Endothelial cell (in vitro differentiated cells): ENCODE measurements around the gene GLYR1. TPM values are rescaled to one million over a fixed set of nuclear protein-coding genes. Genes with fewer than 3 reads are reported as not detected.

Source experiments
- DNase-seq: peaks from one replicate; pipeline ENCODE4 v3.0.0; 2021; ENCODE audit warnings: low spot score
- H3K27ac Mint-ChIP-seq: one replicate; pipeline ENCODE4 v1.8.0; 2021; ENCODE audit warnings: mixed read lengths, inconsistent platforms; ENCODE audit not compliant: unreplicated experiment
- H3K27me3 Mint-ChIP-seq: one replicate; pipeline ENCODE4 v1.8.0; 2021; ENCODE audit warnings: mild to moderate bottlenecking, moderate library complexity, mixed read lengths, inconsistent platforms; ENCODE audit not compliant: unreplicated experiment
- H3K36me3 Mint-ChIP-seq: one replicate; pipeline ENCODE4 v1.8.0; 2021; ENCODE audit warnings: mild to moderate bottlenecking, low read depth, mixed read lengths, inconsistent platforms; ENCODE audit not compliant: unreplicated experiment
- H3K4me1 Mint-ChIP-seq: one replicate; pipeline ENCODE4 v1.8.0; 2021; ENCODE audit warnings: mild to moderate bottlenecking, mixed read lengths, inconsistent platforms; ENCODE audit not compliant: unreplicated experiment
- H3K4me3 Mint-ChIP-seq: one replicate; pipeline ENCODE4 v1.8.0; 2021; ENCODE audit warnings: mild to moderate bottlenecking, mixed read lengths, inconsistent platforms; ENCODE audit not compliant: unreplicated experiment
- H3K9me3 Mint-ChIP-seq: one replicate; pipeline ENCODE4 v1.8.0; 2021; ENCODE audit warnings: mixed read lengths, inconsistent platforms; ENCODE audit not compliant: unreplicated experiment
- CTCF ChIP-seq: fragments of 200-600 bp; sonication (generic); IDR thresholded peaks from one replicate; pipeline ENCODE4 v1.5.0; 2021; ENCODE audit warnings: antibody characterized with exemption; ENCODE audit not compliant: unreplicated experiment
- total RNA-seq: library from RNA; stranded (reverse); fragmentation: NEBNext Ultra II Directional; extraction: Animal tissue kit (Norgen Biotek cat#: 25700); gene quantifications from one replicate; pipeline ENCODE4 v1.2.1, GENCODE V29; 2021; ENCODE audit not compliant: unreplicated experiment

The GLYR1 gene
- total RNA-seq, 1 donor from 2014 or later = 111 TPM

- Mint-ChIP-seq H3K4me3 (no peak overlapping the region), H3K27ac (no peak overlapping the region), H3K36me3 (peaks cover 12% of the 10 kb centered on the region), H3K27me3 (peaks cover 10% of the 10 kb centered on the region), H3K4me1 (no peaks in the 10 kb centered on the region), H3K9me3 (no peaks in the 10 kb centered on the region)
- TF ChIP-seq CTCF = no peak
- no peak for DNase-seq
Measured at GRCh38 chr16:4892361-4893102, 45.4 kb upstream of the GLYR1 start.

DNA sequence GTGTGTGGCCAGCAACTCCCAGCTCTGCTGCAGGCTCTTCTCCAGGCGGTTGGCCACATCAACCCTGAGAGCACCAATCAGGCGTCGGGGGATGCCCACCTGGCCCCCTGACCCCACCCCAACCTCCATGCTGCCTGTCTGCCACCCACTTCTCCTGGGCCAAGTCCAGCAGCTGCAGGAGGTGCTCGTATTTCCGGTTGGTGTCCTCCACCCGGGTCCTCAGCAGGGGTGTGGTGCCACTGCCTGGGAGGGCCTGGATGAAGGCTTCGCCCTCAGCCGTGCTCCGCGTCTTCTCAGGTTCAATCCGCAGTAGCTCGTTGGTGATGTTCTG, 44.8 kb upstream of the GLYR1 start:
- Mint-ChIP-seq H3K27me3 (peaks cover 10% of the 10 kb centered on the region), H3K27ac (no peak overlapping the region), H3K4me1 (no peaks in the 10 kb centered on the region), H3K9me3 (no peaks in the 10 kb centered on the region), H3K36me3 (peaks cover 15% of the 10 kb centered on the region), H3K4me3 (no peak overlapping the region)
- TF ChIP-seq CTCF = no peak
- DNase-seq = no peak

DNA sequence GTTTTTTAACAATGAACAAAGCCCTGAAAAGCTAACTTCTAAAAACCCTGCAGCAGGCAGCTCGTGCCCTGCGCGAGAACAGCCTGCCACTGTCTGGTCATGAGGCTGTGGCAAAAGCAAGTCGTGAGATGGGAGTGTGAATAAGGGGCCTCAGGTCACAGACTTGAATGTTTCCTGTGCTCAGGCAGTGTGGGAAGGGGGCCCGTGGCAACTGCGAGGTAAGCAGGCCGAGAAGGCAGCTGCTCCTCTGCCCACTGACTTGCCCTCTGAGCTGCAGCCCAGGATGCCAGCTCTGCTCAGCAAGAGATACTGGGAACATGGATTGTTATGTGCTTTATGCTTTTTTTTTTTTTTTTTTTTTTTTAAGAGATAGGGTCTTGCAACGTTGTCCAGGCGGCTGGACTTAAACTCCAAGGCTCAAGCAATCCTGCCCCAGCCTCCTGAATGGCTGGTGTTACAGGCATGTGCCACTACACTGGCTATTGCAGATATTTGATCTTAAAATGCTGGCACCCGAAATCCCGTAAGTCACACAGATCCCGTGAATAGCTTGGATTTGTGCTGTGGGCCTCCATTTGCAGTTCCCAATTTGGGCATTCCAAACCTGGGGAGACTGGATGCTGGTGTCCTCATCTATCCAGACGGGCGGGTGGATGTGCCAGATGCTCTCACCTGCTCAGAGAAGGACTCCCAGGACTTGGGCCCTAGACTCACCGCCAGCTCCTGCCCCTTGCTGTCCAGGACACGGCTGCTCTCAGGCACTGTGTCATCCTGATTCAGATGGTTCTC, 44.2 kb upstream of the GLYR1 start:
- Mint-ChIP-seq H3K9me3 (no peaks in the 10 kb centered on the region), H3K4me3 (no peak overlapping the region), H3K4me1 (no peaks in the 10 kb centered on the region), H3K27ac (no peak overlapping the region), H3K27me3 (peaks cover 10% of the 10 kb centered on the region), H3K36me3 (peaks cover 17% of the 10 kb centered on the region)
- no peak for DNase-seq
- no peak for TF ChIP-seq CTCF

DNA sequence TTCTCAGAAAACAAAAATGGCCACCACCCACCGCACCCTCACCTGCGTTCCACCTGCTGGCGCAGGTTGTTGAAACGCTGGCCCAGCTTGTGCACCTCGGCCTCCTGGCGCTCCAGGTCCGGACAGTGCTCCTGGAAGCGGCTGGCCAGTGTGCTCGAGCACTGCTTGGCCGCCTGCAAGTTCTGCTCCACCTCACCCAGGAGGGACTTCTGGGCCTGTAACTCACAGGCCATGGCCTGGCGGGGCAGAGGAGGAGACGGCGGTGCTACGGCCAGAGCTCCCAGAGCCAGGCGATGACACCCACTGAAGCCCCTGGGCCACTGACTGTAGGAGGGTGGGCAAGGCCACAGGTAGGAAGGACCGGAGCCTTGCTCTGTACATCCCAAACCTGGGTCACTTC, 43.6 kb upstream of the GLYR1 start:
- no peaks in the 10 kb centered on the region for H3K4me1 Mint-ChIP-seq
- H3K4me3 Mint-ChIP-seq = no peak overlapping the region
- H3K9me3 Mint-ChIP-seq = no peaks in the 10 kb centered on the region
- DNase-seq = no peak
- H3K36me3 Mint-ChIP-seq = peaks cover 17% of the 10 kb centered on the region
- no peak overlapping the region for H3K27ac Mint-ChIP-seq
- no peak for TF ChIP-seq CTCF
- H3K27me3 Mint-ChIP-seq = peaks cover 5% of the 10 kb centered on the region

DNA sequence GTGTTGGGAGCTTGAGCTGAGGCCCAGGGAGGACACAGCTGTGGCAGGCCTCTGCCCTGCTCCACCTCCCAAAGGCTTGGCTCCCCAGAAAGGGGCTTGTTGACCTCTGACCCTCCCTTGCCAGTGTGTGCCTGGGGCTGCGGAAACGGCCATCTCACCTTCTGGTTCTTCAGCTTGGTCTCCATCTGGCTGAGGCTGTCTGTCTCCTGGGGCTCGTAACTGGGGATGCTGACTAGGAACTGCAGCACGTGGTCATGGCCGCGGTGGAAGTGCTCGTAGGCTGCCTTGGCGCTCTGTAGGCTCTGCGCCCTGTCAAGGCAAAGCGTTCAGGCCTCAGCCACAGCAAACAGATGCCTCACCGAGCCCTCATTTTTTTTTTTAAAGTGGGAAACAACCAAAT, 42.9 kb upstream of the GLYR1 start:
- no peak for DNase-seq
- Mint-ChIP-seq H3K36me3 (peaks cover 22% of the 10 kb centered on the region), H3K27ac (no peak overlapping the region), H3K9me3 (no peaks in the 10 kb centered on the region), H3K4me1 (no peaks in the 10 kb centered on the region), H3K27me3 (peaks cover 10% of the 10 kb centered on the region), H3K4me3 (no peak overlapping the region)
- no peak for TF ChIP-seq CTCF
